OCI-LY3 (cell line): ENCODE measurements around the gene TCAF1.

Experiments used
- H2AFZ ChIP-seq: fragments of 200-600, 300-600 bp; shearing (Covaris generic); 2 replicates; pipeline ENCODE4 v1.6.0; 2014; ENCODE audit warnings: antibody characterized with exemption, low read depth, low read length
- H3K27ac ChIP-seq: fragments of 200-600, 300-600 bp; sonication (generic); 2 replicates; pipeline ENCODE4 v1.5.1; 2014; ENCODE audit warnings: mild to moderate bottlenecking, low read length, moderate library complexity, mixed read lengths
- H3K27me3 ChIP-seq: fragments of 200-600, 300-600 bp; sonication (generic); 2 replicates; pipeline ENCODE4 v1.6.1; 2014; ENCODE audit warnings: low read depth, low read length, mixed read lengths
- H3K36me3 ChIP-seq: fragments of 200-600, 300-600 bp; sonication (generic); replicated peaks from 2 replicates; pipeline ENCODE3; 2014; ENCODE audit warnings: low read depth, low read length, mixed read lengths
- H3K4me1 ChIP-seq: fragments of 300-600, 200-600 bp; sonication (generic); 2 replicates; pipeline ENCODE4 v1.6.1; 2014; ENCODE audit warnings: low read length, mixed read lengths
- H3K4me2 ChIP-seq: fragments of 200-600, 300-600 bp; sonication (generic); 2 replicates; pipeline ENCODE4 v1.6.1; 2014; ENCODE audit warnings: low read length, mixed read lengths
- H3K4me3 ChIP-seq: fragments of 300-600, 200-600 bp; sonication (generic); 2 replicates; pipeline ENCODE4 v1.5.1; 2014; ENCODE audit warnings: antibody characterized with exemption, mild to moderate bottlenecking, low read length, moderate library complexity
- H3K79me2 ChIP-seq: fragments of 300-600, 200-600 bp; shearing (Covaris generic); 2 replicates; pipeline ENCODE4 v1.6.1; 2014; ENCODE audit warnings: mild to moderate bottlenecking, low read length, mixed read lengths
- H3K9ac ChIP-seq: fragments of 300-600, 200-600 bp; shearing (Covaris generic); 2 replicates; pipeline ENCODE4 v1.6.0; 2014; ENCODE audit warnings: mild to moderate bottlenecking, low read length, moderate library complexity
- H3K9me3 ChIP-seq: fragments of 200-600, 300-600 bp; shearing (Covaris generic); 2 replicates; pipeline ENCODE4 v1.6.1; 2014; ENCODE audit warnings: low read length, mixed read lengths; ENCODE audit not compliant: insufficient read depth
- H4K20me1 ChIP-seq: fragments of 200-600, 300-600 bp; sonication (generic); 2 replicates; pipeline ENCODE4 v1.6.1; 2016; ENCODE audit warnings: low read length, mixed read lengths; ENCODE audit not compliant: insufficient read depth
- CTCF ChIP-seq: fragments of 200-600, 300-600 bp; sonication (generic); IDR thresholded peaks from 2 replicates; pipeline ENCODE4 v1.5.1; 2014; ENCODE audit warnings: antibody characterized with exemption, low read length, low read depth
- EZH2phosphoT487 ChIP-seq: fragments of 200-600 bp; shearing (Covaris generic); IDR thresholded peaks from 2 replicates; pipeline ENCODE4 v1.6.1; 2018; ENCODE audit warnings: antibody characterized with exemption, mixed run types, low read depth

TCAF1 gene

GRCh38 chr7:143938379-143939243, 36.6 kb upstream of the TCAF1 start:
- no peak for TF ChIP-seq CTCF
- no peak for TF ChIP-seq EZH2phosphoT487
- Histone ChIP-seq H3K4me3 (no peak overlapping the region), H3K4me1 (no peaks in the 10 kb centered on the region), H3K9ac (no peak overlapping the region), H2AFZ (no peak overlapping the region), H3K9me3 (no peaks in the 10 kb centered on the region), H3K79me2 (no peaks in the 10 kb centered on the region), H3K36me3 (no peaks in the 10 kb centered on the region), H3K4me2 (no peak overlapping the region), H3K27me3 (no peaks in the 10 kb centered on the region), H4K20me1 (no peaks in the 10 kb centered on the region), H3K27ac (no peak overlapping the region)

- H2AFZ ChIP-seq = no peak overlapping the region
- TF ChIP-seq CTCF (no peak), EZH2phosphoT487 (no peak)
- H3K4me3 ChIP-seq = no peak overlapping the region
- H3K4me2 ChIP-seq = no peak overlapping the region
- H3K9me3 ChIP-seq = no peaks in the 10 kb centered on the region
- H3K27ac ChIP-seq = no peak overlapping the region
- no peaks in the 10 kb centered on the region for H3K36me3 ChIP-seq
- no peaks in the 10 kb centered on the region for H3K27me3 ChIP-seq
- no peaks in the 10 kb centered on the region for H3K4me1 ChIP-seq
- no peaks in the 10 kb centered on the region for H3K79me2 ChIP-seq
- H4K20me1 ChIP-seq = no peaks in the 10 kb centered on the region
- no peak overlapping the region for H3K9ac ChIP-seq
Observed at GRCh38 chr7:143936087-143937009, 34.4 kb upstream of the TCAF1 start.

GRCh38 chr7:143934526-143935325, 32.8 kb upstream of the TCAF1 start, which contains the start of gene OR2F2:
Gene OR2F2, plus strand, starts transcription at chr7:143935233. Its CDS starts 0 bp downstream, at chr7:143935233.
- no peak for TF ChIP-seq CTCF
- TF ChIP-seq EZH2phosphoT487 = no peak
- H3K79me2 ChIP-seq = no peaks in the 10 kb centered on the region
- no peak within 1 kb of the TSS for H3K4me2 ChIP-seq
- H3K4me1 ChIP-seq = no peaks in the 10 kb centered on the region
- no peaks in the 10 kb centered on the region for H4K20me1 ChIP-seq
- H3K27ac ChIP-seq = no peak within 1 kb of the TSS
- no peaks in the 10 kb centered on the region for H3K9me3 ChIP-seq
- no peaks in the 10 kb centered on the region for H3K36me3 ChIP-seq
- H3K4me3 ChIP-seq = no peak within 1 kb of the TSS
- H3K9ac ChIP-seq = no peak within 1 kb of the TSS
- H3K27me3 ChIP-seq = no peaks in the 10 kb centered on the region
- no peak within 1 kb of the TSS for H2AFZ ChIP-seq
